HG02970 (cell line): ENCODE measurements around the gene C16orf87.
"Not testable (repeated sequence)": the region's sequence is repeated elsewhere in the genome, so short reads cannot be mapped to it uniquely, and the experiment has no call there.

Experiments used
- ATAC-seq: cut with Tn5 transposase; IDR thresholded peaks from one replicate; pipeline ENCODE4 v1.9.1; 2021; ENCODE audit warnings: mild to moderate bottlenecking, moderate library complexity, moderate number of reproducible peaks; ENCODE audit not compliant: unreplicated experiment, low FRiP score

C16orf87 gene

DNA sequence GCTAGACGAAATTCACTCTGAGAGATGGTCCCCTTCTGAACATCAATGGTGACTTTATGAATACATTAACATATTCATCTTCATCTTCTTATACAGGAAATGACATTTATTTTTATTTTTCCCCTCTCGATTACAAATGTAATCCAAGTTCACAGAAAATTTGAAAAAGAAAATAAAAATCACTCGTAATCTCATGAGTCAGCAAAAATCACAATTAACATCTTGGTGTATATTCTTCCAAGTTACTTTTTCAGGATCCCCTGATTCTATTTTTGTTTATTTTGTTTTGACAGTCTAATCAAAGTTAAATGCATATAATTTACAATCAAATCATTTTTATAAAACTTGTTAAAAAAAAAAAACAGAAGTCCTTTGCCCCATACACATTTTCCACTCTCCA, 27.6 kb downstream of the C16orf87 start:
- ATAC-seq: no peak

GRCh38 chr16:46801428-46802049, 29.4 kb downstream of the C16orf87 start:
- no peak for ATAC-seq

- ATAC-seq: no peak
Measured at GRCh38 chr16:46800494-46800893, 30.5 kb downstream of the C16orf87 start.

- ATAC-seq: no peak
Measured at GRCh38 chr16:46797501-46797900, 33.5 kb downstream of the C16orf87 start.

DNA sequence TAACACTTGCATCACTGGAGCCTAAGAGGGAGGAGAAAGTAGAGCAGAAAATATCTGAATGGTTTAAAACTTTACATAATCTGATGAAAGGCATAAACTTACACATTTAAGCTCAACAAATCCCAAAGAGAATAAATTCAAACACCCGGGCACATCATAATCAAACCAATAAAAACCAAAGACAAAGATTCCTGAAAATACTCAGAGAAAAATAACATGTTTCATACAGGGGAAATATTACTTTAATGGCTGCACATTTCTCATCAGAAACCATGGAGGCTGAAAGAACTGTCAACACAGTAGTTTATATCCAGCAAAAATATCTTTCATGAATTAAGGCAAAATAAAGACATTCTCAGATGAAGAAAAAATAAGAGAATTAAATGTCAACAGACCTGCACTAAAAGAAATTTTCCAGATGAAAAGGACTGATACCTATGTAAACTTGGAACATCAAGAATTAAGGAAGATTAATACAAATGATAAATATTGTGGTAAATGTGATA, 34.2 kb downstream of the C16orf87 start:
- ATAC-seq: no peak

- no peak for ATAC-seq
Measured at GRCh38 chr16:46793841-46794240, 37.1 kb downstream of the C16orf87 start.

GRCh38 chr16:46790599-46791270, 40.2 kb downstream of the C16orf87 start:
- ATAC-seq: no peak

- ATAC-seq: peak; percentile 85
Measured at GRCh38 chr16:46789499-46790414, 41.2 kb downstream of the C16orf87 start.

GRCh38 chr16:46788891-46789474, 42.0 kb downstream of the C16orf87 start:
- no peak for ATAC-seq

- no peak for ATAC-seq
Measured at GRCh38 chr16:46787909-46788308, 43.1 kb downstream of the C16orf87 start.

DNA sequence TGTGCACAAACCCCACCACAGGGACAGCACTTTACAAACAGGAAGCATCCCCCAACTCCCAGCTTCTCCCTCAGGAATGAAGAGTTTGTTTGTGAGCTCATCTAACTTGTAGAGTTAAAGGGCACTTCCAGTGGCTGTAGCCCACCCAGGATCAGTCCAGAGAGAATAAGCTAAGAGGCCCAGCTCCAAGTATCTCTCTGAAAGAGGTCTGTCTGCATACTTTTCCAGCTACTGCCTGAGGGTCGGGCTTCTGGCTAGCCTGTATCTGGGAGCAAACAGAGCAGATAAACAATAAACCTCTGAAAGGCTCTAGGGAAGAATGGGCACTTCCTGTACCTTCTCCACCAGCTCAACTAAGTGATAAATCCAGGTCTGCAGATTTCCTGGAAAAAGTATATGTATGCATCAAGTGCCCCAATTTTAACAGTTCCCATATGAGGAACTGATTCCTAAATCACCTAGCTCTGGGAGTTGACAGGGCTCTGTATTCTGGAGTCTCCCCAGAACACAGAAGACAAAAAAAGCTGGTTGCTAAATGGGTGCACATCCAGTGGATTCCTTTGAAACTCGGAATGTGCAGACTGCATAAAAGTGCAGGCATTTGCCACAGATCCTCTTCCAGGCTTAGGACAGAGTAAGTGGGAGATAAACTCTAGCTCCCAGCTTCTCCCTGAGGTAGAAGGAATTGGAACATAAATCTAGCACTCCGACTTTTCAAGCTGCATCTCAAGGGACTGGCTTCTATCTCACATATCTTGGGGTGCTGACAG, 45.7 kb downstream of the C16orf87 start:
- ATAC-seq: no peak

DNA sequence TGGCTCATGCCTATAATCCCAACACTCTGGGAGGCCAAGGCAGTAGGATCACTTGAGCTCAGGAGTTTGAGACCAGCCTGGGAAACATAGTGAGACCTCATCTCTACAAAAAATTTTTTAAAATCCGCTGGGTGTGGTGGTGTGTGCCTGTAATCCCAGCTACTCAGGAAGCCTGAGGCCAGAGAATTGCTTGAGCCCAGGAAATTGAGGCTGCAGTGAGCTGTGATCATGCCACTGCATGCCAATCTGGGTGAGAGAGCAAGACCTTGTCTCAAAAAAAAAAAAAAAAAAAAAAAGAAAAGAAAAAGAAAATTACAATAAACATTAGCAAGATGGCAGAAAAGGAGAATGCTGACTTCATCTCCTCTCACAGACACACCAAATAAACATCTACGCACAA, 46.4 kb downstream of the C16orf87 start:
- ATAC-seq: not testable (repeated sequence)

DNA sequence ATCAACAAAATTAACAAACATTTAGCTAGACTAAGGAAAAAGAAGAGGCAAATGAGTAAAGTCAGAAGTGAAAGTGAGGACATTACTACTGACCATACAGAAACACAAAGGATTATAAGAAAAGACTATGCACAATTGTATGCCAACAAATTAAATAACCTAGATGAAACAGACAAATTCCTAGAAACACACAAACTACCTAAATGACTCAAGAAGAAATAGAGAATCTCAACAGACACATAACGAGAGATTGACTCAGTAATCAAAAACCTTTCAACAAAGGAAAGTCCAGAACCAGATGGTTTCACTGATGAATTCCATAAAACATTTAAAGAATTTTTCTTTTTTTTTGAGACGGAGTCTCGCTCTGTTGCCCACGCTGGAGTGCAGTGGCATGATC, 47.2 kb downstream of the C16orf87 start:
- ATAC-seq: no peak

- no peak for ATAC-seq
Measured at GRCh38 chr16:46782320-46782719, 48.7 kb downstream of the C16orf87 start.

DNA sequence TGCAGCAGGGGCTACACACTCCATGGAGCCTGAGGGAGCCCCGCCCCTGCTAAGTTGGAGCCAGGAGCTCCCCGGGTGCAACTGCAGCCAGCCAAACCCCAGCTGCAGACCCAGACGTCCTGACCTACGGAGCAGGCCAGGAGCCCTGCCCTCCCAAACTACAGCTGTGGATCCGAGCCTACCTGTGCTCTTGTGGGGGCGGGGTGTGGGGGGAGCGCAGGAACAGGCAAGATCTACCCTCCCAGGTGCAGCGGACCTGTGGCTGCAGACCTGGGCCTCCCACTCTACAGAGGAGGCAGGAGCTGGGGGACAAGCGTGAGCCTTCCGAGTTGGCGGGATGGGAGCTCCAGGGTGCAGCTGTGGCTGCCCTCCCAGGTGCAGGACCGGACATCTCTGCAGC, 53.2 kb downstream of the C16orf87 start:
- no peak for ATAC-seq

DNA sequence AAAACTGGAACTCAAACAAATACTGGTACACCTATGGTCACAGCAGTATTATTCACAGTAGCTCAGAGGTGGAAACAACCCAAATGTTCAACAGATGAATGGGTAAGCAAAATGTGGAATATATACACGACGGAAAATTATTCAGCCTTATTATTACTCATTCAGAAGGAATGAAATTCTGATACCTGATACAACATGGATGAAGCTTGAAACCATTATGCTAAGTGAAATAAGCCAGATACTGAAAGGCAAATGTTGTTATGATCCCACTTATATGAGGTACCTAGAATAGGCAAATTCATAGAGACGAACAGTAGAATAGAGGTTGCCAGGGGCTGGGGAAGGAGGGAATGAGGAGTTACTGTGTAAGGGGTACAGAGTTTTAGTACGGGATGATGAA, 55.8 kb downstream of the C16orf87 start:
- no peak for ATAC-seq

DNA sequence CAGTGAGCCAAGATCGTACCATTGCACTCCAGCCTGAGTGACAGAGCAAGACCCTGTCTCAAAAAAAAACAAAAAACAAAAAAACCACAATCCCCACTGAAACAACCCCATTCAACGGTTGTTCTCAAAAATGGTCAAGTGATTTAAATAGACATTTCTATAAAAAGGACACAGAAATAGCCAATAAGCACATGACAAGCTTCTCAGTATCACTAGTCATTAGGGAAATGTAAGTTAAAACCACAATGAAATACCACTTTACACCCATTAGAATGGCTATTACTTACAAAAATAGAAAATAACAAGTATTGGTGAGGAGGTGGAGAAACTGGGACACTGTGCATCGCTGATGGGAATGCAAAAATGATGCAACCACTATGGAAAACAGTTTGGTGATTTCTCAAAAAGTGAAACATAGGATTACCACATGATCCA, 56.2 kb downstream of the C16orf87 start:
- ATAC-seq: no peak

DNA sequence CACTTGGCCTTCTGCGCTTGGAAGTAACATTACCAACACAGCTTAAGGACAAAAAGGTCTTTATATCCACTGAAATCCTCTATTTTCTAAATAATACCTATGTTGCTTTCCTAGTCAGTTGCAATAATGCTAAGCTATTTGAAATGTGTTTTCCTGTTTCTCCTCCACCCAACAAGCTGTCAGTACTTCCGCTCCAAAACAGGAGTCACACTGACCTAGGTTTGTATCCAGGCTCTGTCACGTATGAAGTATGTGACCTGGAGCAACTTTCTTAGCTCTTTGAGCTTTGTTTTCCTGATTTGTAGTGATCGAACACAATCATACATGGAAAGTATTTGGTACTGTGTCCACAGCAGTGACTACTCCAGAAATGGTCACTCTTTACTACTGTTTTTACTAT, 58.5 kb downstream of the C16orf87 start:
- ATAC-seq: no peak

GRCh38 chr16:46768809-46769208, 62.2 kb downstream of the C16orf87 start:
- ATAC-seq: no peak

DNA sequence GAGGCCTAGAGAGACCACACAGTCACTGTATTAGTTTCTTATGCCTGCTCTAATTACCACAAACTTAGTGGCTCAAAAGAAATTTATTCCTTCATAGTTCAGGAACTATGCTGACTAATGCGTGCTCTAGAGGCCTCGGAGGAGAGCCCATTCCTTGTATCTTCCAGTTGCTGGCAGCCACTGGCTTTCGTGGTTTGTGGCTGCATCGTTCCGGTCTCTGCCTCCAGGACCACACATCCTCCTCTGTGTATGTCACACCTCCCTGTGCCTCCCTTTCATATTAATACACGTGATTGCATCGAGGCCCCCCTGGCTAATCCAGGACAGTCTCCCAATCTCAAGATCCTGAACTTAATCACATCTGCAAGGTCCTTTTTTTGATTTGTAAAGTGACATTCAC, 65.9 kb downstream of the C16orf87 start:
- ATAC-seq: no peak
